ENCODE measurements around the gene LRRIQ1.
A peak's percentile ranks its signal among the peaks of the same experiment; 100 is the strongest.
"Not testable (repeated sequence)": the region's sequence is repeated elsewhere in the genome, so short reads cannot be mapped to it uniquely, and the experiment has no call there.

Gene LRRIQ1, protein sequence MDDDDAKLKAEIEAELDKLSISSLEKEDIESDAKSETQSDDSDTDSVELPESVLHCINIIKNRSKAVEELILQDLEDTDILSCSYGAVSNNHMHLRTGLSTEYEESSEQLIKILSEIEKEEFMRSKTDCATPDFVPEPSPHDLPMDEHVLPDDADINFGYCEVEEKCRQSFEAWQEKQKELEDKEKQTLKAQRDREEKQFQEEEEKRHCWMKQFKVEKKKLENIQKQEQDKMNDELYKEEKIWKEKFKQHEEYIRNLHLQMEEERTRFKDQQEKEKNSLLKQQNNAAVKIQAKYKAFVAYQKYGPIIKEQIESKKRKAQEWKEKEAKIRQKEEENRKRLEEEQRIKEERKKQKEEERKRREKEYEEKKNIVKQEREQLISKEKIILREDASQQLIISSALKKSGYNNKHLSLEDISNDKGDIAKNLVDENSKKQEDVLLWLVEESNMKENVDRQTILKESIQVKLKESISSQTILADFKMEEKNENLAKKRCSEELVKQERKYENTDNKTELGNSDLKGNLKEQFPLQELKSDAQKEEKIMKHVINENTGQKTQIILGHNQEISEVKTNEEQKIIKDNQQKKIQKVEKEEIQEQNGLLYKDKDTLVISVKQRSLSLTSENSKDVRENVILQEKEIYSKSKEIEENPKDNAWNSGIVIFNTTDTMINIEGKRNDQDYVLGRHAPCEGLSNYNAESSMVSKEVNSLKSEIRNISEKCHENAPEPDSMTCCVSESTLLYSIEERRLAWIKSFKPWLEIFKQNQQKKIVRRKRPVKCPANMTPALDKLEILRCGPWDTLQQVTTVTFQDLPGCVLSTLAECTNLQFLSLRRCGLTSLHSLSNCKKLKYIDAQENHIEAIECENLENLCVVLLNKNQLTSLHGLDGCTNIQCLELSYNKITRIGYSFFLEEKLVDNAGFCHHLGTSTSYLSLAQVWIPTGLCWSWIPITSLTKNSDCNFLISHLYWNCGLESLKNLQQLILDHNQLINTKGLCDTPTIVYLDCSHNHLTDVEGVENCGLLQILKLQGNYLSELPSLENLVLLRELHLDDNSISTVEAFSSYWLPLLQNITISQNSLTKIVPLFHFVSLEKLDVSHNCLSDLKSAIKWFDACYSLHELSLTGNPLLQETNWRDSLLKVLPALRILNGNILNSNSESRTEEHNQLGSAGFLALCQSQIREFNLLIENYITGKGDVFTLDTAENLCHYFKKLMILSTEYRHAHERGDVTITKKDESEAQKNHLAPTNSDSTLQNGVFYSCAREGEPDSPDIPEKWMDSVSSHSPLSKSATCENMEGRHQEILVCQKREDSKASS (N-terminal part only)

DNA sequence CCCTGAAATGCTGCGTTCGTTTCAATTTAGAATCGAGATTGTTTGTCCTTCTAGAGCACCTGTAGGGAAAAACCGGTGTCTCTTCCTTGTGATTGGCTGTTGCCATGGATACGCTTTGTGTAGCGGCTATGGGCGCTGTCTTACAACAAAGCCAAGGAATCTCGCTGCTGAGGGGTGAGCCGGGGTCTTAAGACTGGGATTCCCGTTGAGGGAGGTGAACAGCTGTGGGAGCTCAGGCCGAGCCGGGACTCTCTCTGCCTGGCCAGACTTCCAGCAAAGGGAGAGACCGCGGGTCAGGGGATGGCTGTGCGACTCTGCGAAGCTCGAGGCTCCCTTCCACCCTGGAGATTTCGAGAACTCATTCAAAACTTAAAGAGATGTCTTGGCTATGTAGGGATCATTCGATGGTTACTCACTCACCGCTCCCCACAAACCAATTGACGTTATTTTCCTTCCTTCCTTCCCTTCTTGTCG lies at the start of gene LRRIQ1, which contains the start of gene TSPAN19:
Gene LRRIQ1, plus strand, starts transcription at position 118 of the 474 bp plus-strand sequence. CDS start 1,826 bp downstream, outside the sequence.
Gene TSPAN19, minus strand, starts transcription at position 44 of the 474 bp plus-strand sequence. CDS start 6,331 bp downstream, outside the sequence.
- DNase-seq (ENCODE audit: low spot score) = peak; percentile 14

DNA sequence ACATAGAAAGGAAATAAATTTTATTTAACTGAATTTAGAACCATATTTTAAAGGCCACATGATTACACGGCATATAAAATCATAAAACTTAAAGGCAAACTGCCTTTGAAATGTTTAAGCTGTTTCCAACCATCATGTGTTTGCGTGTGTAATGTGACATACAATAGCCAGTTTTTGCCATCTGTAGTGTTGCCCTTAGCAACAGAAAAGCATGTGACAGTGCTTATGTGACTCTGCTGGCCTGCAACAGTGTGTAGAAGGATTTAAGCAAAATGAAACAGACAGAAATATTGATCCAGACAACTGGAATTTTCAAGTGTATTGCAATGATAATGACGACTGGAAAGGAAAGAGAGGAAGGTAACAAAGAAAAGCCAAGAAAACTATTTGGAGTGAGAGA lies 49.6 kb upstream of the LRRIQ1 start:
- Mint-ChIP-seq H3K27me3 (ENCODE audit: low read depth) (no peaks in the 10 kb centered on the region), H3K36me3 (ENCODE audit: low read depth) (no peaks in the 10 kb centered on the region), H3K9me3 (no peaks in the 10 kb centered on the region), H3K4me1 (ENCODE audit: low read depth) (no peaks in the 10 kb centered on the region), H3K4me3 (no peak overlapping the region), H3K27ac (no peak overlapping the region)
- no peak for DNase-seq (ENCODE audit: low spot score)

More for the DNA sequence above, at the start of gene LRRIQ1, which contains the start of gene TSPAN19:
- Mint-ChIP-seq H3K9me3 (no peaks in the 10 kb centered on the region), H3K36me3 (ENCODE audit: low read depth) (no peaks in the 10 kb centered on the region), H3K27ac (no peak within 1 kb of the TSS), H3K4me3 (peak within 1 kb of the TSS; percentile 82), H3K27me3 (ENCODE audit: low read depth) (no peaks in the 10 kb centered on the region), H3K4me1 (ENCODE audit: low read depth) (peaks cover 4% of the 10 kb centered on the region)

DNA sequence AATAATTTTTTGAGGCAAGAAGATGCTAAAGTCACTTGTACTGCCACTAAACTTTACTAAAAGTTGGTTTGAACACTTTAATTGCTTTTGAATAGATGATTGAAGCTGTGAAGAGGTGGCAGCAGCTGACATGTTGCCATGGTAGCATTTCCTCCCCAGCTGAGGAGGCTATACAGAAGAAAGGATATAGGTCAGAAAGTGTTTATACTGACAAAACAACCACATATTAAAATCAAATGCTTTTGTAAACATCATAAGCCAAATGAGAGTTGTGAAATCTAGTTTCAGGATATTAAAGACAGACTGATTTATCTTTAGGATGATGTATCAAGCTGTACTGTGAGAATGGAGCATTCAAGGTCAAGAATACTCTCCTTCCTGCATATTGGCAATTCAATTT lies 41.7 kb upstream of the LRRIQ1 start:
- DNase-seq (ENCODE audit: low spot score) = no peak
- Mint-ChIP-seq H3K27me3 (ENCODE audit: low read depth) (no peaks in the 10 kb centered on the region), H3K27ac (no peak overlapping the region), H3K36me3 (ENCODE audit: low read depth) (no peaks in the 10 kb centered on the region), H3K4me1 (ENCODE audit: low read depth) (no peaks in the 10 kb centered on the region), H3K4me3 (no peak overlapping the region), H3K9me3 (no peaks in the 10 kb centered on the region)

DNA sequence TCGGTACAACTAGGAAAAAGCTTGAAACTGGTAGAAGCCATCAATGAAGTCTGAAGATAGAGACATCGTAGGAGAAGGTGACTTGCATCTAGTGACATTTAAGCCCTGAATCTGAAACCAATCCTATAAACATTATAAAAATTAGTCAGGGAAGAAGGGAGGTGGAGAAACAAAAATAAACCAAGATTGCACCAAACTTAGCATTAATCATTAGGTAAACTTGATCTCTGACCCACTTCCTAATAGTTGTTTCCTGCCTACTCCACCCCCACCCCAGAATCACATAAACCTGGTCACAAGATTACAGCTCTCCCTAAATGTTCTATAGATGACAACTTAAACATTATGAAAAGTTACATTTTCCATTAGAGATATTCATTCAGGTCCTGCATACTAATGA lies 40.5 kb upstream of the LRRIQ1 start:
- Mint-ChIP-seq H3K36me3 (ENCODE audit: low read depth) (no peaks in the 10 kb centered on the region), H3K4me3 (no peak overlapping the region), H3K27me3 (ENCODE audit: low read depth) (no peaks in the 10 kb centered on the region), H3K27ac (no peak overlapping the region), H3K4me1 (ENCODE audit: low read depth) (no peaks in the 10 kb centered on the region), H3K9me3 (no peaks in the 10 kb centered on the region)
- DNase-seq (ENCODE audit: low spot score) = no peak

DNA sequence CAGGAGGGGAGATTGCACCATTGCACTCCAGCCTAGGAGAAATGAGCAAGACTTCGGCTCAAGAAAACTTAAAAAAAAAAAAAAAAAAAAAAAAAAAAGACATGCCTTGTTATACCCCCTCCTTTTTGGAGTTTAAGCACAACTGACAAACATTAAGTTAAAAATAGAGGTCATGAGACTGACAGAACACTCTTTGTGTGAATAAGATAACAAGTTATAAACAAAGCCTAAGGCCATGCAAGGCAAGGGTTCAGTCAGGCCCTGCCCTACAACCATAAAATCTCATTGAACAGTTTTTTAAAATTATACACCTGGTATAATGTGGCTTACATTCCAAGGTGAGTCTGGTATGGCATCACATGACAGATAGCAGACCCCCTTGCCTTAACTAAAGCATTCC lies 39.4 kb upstream of the LRRIQ1 start:
- H3K27ac Mint-ChIP-seq = no peak overlapping the region
- H3K36me3 Mint-ChIP-seq (ENCODE audit: low read depth) = no peaks in the 10 kb centered on the region
- H3K9me3 Mint-ChIP-seq = no peaks in the 10 kb centered on the region
- H3K4me3 Mint-ChIP-seq = no peak overlapping the region
- DNase-seq (ENCODE audit: low spot score) = no peak
- H3K4me1 Mint-ChIP-seq (ENCODE audit: low read depth) = no peaks in the 10 kb centered on the region
- H3K27me3 Mint-ChIP-seq (ENCODE audit: low read depth) = no peaks in the 10 kb centered on the region

DNA sequence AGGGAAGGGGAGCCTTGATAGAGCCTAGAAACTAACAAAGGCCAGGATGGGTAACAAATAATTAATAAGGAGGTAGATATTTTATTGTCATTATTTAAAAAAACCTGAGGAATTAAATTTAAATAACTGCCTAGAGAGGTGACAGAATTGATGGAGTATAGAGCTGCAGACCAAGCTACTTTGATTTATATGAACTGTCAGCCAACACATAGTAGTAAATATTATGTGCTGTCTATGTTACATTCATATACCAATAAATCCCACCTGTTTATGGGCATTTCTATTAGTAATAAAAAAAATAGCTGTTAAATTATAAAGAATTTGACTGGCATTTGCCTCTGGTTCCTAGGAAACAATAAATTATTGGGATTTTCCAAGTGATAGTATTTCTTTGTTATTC lies 37.8 kb upstream of the LRRIQ1 start:
- Mint-ChIP-seq H3K9me3 (no peaks in the 10 kb centered on the region), H3K27me3 (ENCODE audit: low read depth) (no peaks in the 10 kb centered on the region), H3K36me3 (ENCODE audit: low read depth) (no peaks in the 10 kb centered on the region), H3K27ac (no peak overlapping the region), H3K4me3 (no peak overlapping the region), H3K4me1 (ENCODE audit: low read depth) (no peaks in the 10 kb centered on the region)
- no peak for DNase-seq (ENCODE audit: low spot score)

DNA sequence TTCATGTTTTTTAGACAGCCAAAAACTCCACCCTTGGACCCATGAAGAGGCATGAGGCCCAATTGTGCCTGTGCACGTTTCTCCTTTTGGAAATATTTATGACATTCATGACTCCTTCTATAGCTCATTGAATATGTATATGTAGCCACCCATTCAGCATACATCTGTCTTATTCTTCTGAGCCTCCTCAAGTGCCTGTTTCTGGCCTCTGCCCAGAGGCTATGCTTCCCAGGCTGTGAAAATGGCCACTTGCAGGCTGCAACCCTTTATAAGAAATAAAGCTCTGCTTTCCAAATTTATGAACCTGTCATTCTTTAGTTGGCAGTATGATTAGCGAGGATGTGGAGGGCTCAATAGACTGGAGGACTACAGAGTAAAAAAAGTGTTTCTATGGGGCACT lies 35.4 kb upstream of the LRRIQ1 start:
- Mint-ChIP-seq H3K36me3 (ENCODE audit: low read depth) (no peaks in the 10 kb centered on the region), H3K4me3 (no peak overlapping the region), H3K27ac (no peak overlapping the region), H3K4me1 (ENCODE audit: low read depth) (no peaks in the 10 kb centered on the region), H3K9me3 (no peaks in the 10 kb centered on the region), H3K27me3 (ENCODE audit: low read depth) (no peaks in the 10 kb centered on the region)
- DNase-seq (ENCODE audit: low spot score) = no peak

DNA sequence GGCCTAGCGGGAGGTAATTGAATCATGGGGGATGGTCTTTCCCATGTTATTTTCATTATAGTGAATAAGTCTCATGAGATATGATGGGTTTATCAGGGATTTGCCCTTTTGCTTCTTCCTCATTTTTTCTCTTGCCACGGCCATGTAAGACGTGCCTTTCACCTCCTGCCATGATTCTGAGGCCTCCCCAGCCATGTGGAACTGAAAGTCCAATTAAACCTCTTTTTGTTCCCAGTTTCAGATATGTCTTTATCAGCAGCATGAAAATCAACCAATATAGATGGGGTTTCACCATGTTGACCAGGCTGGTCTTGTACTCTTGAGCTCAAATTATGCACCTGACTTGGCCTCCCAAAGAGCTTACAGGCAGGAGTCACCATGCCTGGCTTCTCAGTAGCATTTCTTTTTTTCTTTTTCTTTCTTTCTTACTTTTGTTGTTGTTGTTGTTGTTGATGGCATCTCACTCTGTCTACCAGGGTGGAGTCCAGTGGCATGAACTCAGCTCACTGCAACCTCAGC lies 33.3 kb upstream of the LRRIQ1 start:
- no peaks in the 10 kb centered on the region for H3K27me3 Mint-ChIP-seq (ENCODE audit: low read depth)
- H3K4me3 Mint-ChIP-seq = no peak overlapping the region
- no peaks in the 10 kb centered on the region for H3K9me3 Mint-ChIP-seq
- no peaks in the 10 kb centered on the region for H3K4me1 Mint-ChIP-seq (ENCODE audit: low read depth)
- no peaks in the 10 kb centered on the region for H3K36me3 Mint-ChIP-seq (ENCODE audit: low read depth)
- no peak overlapping the region for H3K27ac Mint-ChIP-seq
- DNase-seq (ENCODE audit: low spot score) = no peak

DNA sequence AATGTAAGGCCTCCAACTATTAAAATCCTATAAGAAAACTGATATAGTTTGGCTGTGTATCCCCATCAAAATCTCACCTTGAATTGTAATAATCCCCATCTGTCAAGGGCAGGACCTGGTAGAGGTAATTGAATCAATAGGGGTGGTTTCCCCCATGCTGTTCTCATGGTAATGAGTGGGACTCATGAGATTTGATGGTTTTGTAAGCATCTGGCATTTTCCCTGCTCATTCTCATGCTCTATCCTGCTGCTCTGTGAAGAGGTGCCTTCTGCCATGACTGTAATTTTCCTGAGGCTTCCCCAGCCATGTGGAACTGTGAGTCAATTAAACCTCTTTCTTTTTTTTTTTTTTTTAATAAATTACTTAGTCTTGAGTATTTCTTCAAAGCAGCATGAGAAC lies 31.9 kb upstream of the LRRIQ1 start:
- H3K27ac Mint-ChIP-seq = no peak overlapping the region
- no peak for DNase-seq (ENCODE audit: low spot score)
- no peaks in the 10 kb centered on the region for H3K27me3 Mint-ChIP-seq (ENCODE audit: low read depth)
- H3K36me3 Mint-ChIP-seq (ENCODE audit: low read depth) = no peaks in the 10 kb centered on the region
- H3K4me1 Mint-ChIP-seq (ENCODE audit: low read depth) = no peaks in the 10 kb centered on the region
- no peaks in the 10 kb centered on the region for H3K9me3 Mint-ChIP-seq
- no peak overlapping the region for H3K4me3 Mint-ChIP-seq

DNA sequence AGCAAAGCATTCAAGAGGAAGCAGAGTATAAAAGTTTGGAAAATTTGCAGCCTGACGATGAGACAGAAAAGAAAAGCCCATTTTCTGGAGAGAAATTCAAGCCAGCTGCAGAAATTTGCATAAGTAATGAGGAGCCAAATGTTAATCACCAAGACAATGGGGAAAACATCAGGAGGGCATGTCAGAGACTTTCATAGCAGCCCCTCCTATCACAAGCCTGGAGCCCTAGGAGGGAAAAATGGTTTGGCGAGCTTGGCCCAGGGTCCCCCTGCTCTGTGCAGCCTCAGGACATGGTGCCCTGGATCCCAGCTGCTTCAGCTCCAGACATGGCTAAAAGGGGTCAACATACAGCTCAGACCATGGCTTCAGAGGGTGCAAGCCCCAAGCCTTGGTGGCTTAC lies 31.1 kb upstream of the LRRIQ1 start:
- not testable (repeated sequence) for H3K36me3 Mint-ChIP-seq (ENCODE audit: low read depth); H3K4me3 Mint-ChIP-seq; DNase-seq (ENCODE audit: low spot score); H3K27ac Mint-ChIP-seq; H3K27me3 Mint-ChIP-seq (ENCODE audit: low read depth); H3K4me1 Mint-ChIP-seq (ENCODE audit: low read depth); H3K9me3 Mint-ChIP-seq

DNA sequence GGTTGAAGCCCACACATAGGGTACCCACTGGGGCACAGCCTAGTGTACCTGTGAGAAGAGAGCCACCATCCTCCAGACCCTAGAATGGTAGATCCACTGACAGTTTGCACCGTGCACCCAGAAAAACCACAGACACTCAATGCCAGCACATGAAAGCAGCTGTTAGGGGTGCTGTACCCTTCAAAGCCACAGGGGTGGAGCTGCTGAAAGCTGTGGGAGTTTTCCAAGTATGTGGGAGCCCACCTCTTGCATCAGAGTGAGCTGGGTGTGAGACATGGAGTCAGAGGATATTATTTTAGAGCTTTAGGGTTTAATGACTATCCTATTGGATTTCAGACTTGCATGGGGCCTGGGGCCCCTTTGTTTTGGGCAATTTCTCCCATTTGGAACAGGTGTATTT lies 30.5 kb upstream of the LRRIQ1 start:
- no peak overlapping the region for H3K4me3 Mint-ChIP-seq
- no peaks in the 10 kb centered on the region for H3K4me1 Mint-ChIP-seq (ENCODE audit: low read depth)
- no peaks in the 10 kb centered on the region for H3K27me3 Mint-ChIP-seq (ENCODE audit: low read depth)
- no peak overlapping the region for H3K27ac Mint-ChIP-seq
- DNase-seq (ENCODE audit: low spot score) = no peak
- H3K9me3 Mint-ChIP-seq = no peaks in the 10 kb centered on the region
- no peaks in the 10 kb centered on the region for H3K36me3 Mint-ChIP-seq (ENCODE audit: low read depth)

DNA sequence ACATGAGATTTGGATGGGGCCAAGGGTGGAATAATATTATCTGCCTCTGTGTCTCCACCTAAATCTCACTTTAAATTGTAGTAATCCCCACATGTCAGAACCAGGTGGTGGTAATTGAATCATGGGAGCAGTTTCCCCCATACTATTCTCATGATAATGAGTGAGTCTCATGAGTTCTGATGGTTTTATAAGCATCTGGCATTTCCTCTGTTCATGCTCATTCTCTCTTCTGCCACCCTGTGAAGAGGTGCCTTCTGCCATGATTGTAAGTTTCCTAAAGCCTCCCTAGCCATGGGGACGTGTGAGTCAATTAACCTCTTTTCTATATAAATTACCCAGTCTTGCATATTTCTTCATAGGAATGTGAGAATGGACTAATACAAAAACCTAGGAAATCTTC lies 29.9 kb upstream of the LRRIQ1 start:
- Mint-ChIP-seq H3K4me1 (ENCODE audit: low read depth) (no peaks in the 10 kb centered on the region), H3K9me3 (no peaks in the 10 kb centered on the region), H3K27ac (no peak overlapping the region), H3K4me3 (no peak overlapping the region), H3K27me3 (ENCODE audit: low read depth) (no peaks in the 10 kb centered on the region), H3K36me3 (ENCODE audit: low read depth) (no peaks in the 10 kb centered on the region)
- DNase-seq (ENCODE audit: low spot score) = no peak

DNA sequence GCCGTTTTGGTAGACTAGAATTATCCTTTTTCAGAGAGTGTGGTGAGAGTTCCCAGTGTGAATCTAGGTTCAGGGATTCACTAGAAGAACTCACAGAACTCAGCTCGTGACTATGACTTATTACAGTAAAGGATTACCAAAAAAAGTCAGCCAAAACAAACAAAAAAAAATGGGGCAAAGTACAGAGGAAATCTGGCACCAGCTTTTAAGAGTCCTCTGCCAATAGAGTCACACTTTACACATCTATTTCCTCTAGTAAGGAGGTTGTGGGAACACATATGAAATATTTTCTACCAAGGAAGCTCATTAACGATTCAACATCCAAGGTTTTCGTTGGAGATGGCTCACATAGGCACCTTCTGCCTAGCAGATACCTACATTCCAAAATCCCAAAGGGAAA lies 28.3 kb upstream of the LRRIQ1 start:
- Mint-ChIP-seq H3K4me3 (no peak overlapping the region), H3K27me3 (ENCODE audit: low read depth) (no peaks in the 10 kb centered on the region), H3K4me1 (ENCODE audit: low read depth) (no peaks in the 10 kb centered on the region), H3K36me3 (ENCODE audit: low read depth) (no peaks in the 10 kb centered on the region), H3K27ac (no peak overlapping the region), H3K9me3 (no peaks in the 10 kb centered on the region)
- DNase-seq (ENCODE audit: low spot score) = no peak
